Activated T-cell treated with anti-CD3 and anti-CD28 coated beads for 4 hours (primary cell): ENCODE measurements around the gene SIRPA.

Source experiments
- DNase-seq: peaks from one replicate; pipeline ENCODE4 v3.0.0-alpha.2; 2020

The SIRPA gene

DNA sequence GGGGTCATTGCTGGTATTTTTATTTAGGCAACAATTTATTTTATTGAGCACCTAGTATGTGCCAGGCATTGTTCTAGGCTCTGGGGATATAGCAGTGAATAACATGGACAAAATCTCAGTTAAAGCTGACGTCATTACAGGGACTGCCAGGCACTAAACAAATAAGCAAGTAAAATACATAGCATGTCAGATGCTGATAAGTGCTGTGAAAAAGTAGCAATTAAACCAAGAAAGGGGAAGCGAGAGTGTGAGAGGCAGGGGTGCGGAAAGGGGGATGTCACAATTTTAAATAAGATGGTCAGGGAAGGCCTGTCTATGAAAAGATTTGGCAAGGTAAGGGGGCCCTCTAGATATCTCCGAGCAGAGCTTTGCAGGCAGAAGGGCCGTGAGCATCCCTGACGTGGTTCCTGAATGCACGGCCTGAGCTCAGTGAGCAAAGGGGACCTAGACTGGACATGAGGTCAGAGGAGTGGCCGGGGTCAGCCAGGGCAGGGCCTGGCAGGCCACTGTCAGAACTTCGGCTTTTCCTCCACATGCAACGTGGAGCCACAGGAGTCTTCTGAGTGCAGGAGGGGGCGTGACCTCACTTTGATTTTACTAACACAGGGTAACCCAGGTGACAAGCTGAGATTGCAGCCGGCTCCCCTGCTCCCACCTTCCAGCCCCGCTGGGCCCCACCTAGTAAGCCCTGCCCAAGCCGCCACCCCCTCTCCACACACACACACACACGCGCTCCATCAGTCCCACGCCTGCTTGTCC, 24.2 kb upstream of the SIRPA start:
- DNase-seq = no peak

DNA sequence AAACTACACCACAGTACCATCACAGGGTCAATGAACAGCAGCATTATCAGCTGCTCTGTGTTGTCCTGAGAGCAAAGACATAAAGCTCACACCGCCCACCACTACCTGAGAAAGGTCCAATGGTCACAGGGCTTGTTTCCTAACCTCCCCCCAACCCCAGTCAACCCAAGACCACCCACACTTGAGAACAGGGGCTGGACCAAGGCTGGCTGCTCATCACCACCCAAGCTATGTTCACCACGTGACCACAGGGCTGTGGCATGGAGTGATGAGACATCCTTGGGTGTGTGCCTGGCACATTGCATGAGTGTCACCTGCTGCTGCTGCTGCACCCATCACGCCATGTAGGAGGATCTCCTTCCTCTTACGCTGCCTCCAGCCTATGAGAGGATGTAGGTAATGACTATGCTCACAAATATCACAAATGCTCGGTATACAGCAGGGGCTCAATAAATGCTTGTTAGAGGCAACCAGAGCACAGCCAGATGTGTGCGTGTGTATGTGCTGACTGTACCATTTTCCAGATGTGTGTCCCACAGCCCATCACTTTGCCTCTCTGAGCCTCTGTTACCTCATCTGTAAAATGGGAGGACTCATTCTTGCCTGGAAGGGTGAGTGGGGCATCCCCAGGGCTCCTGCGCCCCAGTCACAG, 23.3 kb upstream of the SIRPA start:
- no peak for DNase-seq

DNA sequence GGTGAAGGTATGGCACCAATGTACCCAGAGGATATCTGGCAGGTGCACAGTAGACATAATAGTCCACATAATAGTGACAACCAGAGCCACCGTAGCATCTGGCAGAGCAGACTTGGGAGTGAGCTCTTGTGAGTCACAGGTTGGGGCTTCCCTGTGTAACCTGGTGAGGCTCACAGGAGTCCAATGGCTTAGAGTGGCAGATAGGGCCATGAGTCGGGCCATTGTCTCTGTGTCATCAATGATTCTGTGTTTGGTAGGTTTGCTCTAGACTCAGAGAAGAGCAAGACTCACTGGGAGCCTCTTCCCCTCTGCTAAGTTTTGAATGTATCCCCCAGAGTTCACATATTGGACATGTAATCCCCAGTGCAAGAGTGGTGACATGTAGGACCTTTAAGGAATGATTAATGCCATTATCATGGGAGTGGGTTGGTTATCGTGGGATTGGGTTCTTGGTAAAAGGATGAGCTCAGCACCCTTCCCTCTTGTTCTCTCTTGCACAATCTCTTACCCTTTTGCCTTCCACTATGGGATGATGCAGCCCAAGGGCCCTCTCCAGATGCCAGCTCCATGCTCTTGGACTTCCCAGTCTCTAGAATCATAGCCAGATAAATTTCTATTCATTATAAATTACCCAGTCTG, 22.6 kb upstream of the SIRPA start:
- no peak for DNase-seq

DNA sequence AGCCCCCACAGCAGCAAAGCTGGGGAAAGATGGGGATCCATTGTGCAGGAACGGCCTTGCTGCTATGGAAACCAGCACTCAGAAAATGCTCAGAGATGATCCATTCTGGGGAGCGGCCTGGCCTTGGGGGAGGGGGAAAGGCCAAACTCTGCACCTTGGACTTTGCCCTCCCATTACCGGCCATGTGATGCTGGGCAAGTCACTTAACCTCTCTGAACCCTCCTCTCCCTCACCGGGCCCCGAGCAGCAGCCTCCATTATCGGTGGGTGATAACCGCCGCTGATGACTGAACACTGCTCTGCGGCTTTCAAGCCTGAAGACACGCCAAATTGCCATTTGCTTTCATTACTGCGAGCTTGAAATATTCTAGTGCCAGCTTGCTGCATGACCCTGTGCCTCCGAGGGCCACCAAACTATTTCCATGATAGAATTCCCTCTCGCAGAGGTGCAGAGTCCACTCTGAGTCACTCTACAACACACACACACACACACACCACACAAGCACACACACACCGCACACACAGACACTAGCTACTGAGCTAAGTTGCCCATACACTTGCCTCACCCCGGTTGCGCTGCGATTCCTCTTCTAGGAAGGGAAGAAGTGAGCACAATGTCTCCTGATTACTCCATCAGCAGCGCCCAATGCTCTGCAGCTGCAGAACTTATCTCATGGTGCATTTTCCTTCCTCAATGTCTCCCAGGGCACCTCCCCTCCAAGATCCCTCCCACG, 20.6 kb upstream of the SIRPA start:
- DNase-seq = no peak

DNA sequence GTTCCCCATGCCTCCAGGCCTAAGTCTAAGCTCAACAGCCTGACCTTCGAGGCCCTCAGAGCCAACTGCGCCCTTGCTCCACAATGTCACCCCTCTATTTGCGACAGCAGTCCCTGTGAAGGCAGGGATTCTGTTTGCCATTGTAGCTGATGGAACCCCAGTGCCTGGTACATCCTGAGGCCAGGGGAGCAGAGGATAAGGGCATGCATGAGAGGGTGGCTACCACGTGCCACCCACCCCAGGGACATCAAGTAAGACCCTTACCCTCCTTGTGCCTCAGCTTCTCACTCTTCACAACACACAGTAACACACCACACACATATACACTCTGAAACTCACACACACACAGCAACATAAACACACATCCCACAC, 20.0 kb upstream of the SIRPA start:
- no peak for DNase-seq

DNA sequence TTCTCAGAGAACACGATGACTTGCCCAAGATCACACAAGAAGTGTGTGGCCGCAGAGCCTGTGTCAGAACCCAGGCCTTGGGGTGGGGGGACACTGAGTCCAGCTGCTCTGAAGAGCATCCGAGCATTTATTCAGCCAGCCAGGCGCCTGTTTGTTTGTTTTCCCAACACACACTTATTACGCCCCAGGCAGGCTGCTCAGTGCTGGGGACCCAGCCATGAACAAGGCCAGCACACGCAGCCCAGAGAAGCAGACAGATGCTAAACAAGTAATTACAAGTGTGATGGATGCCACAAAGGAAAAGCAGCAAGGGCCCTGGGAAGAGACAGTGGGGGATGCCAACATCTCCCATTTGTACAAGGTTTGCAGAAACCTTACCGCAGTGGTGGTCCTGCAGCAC, 19.4 kb upstream of the SIRPA start:
- no peak for DNase-seq

DNA sequence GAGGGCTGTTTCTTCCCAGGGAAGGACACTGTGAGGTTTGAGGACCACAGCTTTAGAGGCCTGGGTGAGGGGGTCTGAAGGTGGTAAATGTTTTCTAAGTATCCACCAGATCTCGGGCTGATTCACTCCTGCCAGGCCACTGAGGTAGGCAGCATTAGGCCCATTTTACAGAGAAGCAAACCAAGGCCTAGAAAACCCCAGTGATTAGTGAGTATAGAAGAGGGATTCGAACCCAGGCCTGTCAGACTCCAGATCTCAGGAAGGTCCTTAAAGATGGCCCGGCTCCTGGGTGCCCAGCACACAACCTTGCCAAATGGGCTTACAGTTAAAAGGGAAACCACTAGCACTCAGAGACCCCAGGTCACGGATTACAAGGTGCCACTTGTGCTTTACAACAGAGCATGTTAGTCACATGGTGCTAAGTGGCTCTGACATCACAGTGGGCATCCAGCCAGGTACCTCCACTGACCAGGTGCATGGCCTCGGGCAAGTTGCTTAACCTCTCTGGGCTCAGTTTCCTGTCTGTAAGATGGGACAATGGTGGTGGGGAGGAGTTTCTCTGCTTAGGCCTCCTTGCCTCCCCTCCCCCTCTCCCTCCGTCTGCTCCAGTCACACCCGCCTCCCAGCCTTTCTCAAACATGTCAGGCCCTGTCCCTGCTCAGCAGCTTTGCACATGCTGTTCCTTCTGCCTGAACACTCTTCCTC, 18.8 kb upstream of the SIRPA start:
- DNase-seq = no peak

DNA sequence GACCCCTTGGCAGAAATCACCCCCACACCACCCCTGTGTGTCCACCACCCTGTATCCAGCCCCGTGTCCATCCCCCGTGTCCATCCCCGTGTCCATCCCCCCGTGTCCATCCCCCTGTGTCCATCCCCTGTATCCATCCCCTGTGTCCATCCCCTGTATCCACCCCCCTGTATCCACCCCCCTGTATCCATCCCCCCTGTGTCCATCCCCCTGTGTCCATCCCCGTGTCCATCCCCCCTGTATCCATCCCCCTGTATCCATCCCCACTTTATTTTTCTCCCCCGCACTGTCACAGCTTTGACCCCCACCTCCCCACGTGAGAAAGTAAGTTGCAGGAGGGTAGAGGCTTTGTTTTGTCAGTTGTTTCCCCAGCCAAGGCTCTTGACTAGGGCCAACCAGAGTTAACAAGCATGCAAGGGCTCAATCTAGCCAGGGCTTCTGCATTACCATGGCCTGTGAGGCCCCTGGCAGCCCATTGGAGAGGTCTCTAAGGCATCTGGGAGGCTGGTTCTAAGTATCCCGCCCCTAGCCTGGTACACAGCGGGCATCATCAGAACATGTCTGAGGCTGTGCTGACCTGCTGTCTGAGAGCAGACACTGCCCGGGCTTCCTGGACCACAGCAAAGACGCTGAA, 18.1 kb upstream of the SIRPA start:
- DNase-seq = no peak

DNA sequence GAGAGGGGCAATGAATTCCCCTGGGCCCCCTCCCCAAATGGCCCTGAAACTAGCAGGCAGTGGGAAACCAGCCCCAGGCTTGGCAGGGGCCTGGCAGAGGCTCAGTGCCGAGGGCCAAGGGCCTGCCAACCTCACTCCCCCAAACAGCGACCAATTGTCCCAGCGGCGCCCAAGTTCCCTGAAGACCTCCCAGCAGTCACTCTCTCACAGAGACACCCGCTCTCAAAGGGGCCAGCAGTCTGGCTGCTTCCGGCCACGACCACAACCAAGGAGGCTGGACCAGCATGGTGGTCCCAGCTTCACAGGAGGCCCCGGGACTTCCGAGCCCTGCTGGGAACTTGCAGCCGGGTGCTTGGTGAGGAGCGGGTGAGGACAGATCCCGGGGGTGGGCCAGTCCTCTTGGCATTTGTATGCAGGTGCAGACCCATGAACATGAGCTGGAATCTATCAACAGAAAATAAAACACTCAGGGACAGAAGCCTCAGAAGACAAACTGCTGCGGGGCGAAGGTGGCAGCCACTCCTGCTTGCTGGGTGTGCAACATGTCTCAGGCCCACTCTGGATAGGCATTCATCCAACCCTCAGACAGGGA, 17.5 kb upstream of the SIRPA start:
- DNase-seq = no peak

DNA sequence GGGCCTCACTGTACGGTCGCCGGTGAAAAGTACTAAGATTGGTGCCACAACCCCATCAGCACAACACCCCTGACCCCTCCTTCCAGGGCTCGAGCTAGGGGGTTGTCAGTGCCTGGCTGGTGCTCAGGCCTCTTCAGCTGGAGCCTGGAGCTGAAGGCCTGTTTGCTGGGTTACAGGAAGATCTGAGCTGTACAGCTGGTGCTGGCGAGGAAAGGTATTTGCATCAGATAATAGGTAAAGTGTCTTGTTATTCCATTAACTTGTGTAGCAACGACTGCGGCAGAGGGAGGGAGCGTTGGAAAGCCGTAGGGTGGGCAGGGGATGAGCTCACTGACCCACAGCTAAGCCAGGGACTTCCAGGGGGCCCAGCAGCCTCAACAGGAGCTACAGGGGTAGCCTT, 15.8 kb upstream of the SIRPA start:
- no peak for DNase-seq

DNA sequence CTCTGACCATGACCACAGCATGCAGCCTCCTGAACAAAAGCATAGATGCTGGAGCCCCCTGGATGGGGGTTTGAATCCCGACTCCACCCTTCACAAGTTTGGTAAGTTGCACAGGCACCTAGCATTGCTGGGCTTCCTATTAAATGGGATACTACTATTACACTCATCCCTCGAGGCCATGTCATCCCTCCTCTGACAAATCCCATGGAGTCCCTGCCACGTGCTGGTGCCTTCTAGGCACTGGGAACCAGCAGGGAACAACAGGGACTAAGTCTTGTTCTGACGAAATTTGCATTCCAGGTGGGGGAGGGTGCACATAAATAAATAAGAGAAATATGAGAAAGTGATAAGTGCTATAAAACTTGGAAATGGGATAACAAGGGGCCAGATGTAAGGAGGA, 15.3 kb upstream of the SIRPA start:
- DNase-seq = no peak

DNA sequence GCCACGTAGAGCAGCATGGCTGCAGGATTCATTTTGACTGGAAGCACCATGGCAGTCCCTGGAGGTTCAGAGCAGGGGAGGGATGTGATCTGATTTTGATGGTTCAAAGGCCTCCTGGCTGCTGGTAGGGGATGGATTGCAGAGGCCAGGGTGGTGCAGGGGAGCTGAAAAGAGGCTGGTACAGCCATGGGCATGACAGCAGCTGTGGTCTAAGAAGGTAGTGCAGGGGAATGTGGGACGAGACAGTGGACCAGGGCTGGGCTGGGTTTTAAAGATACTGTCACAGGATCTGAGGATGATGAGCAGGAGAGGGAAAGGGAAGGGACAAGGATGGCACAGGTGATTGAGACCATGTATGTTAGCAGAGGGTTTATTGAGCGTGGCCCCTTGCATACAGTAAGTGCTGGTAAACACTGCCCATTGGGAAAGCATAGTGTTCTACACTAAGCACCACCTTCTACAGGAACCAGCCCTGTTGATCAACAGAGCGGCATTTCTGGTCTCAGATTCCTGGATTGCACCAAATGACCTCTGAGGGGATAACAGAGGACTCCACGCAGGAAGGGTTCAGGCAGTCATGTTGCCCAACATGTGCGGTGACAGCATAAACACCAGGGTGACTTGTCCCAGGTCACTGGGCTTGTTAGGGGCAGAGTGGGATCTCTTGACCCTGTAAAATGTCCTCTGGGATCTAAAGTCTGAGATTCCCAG, 14.5 kb upstream of the SIRPA start:
- DNase-seq = no peak

DNA sequence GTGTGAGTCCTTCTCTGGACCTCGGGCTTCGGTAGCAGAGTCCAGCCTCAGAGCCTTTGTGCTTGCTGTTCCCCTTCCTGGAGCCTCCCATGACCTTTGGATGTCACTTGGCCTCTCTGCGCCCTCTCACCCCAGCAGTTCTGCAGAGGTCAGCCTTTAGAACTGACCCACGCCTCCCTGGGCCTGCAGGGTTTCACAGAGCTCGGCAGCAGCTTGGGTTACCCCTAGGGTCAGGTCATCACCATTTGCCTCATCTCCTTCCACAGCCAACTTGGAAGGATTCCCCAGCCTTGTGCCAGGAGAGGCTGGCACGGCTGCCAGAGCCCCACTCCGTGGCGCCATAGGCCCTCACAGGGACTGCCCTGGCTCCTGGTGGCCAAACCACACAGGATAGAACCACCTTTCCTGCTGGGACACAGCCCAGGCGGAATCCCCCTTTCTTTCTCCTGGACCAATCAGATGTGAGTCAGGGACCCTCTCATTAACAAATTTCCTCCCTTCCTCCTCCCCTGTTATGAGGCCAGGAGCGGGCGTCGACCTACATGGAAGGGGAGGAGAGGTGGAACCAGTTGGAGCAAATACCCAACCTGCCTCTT, 13.9 kb upstream of the SIRPA start:
- DNase-seq = no peak

DNA sequence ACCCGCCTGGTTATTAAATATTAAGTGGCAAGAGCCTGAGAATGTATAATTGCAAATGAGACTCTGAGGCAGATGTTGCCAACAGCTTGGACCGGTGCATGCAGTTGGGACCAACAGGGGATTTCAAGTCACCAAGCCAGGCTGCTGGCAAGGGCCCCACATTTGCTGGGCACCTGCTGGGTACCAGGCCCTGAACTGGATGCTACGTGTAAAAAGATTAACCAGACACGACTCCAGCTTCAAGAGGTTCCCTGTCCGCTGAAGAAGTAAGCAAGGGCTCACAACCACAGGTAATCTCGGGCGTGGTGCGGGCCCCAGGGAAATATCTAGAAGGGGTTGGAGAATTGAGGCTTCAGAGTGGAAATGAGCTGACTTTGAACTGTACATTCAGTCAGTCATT, 13.2 kb upstream of the SIRPA start:
- DNase-seq = no peak

DNA sequence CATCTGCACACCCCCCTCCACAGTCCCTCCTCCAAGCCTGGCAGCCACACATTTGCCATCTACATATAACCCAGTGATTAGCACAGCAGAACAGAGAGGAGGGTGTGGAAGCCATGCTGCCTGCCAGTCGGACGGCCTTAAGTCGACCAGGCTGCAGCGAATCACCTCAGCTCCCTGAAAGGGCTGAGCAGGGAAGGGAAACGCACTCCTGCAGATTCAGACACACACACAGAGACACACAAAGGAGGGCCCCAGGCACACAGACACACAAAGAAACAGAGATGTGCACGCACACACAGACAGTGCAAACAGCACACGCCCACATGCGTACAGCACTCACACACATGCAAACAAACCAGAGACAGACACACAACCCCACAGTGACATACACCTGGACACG, 11.2 kb upstream of the SIRPA start:
- DNase-seq = no peak

DNA sequence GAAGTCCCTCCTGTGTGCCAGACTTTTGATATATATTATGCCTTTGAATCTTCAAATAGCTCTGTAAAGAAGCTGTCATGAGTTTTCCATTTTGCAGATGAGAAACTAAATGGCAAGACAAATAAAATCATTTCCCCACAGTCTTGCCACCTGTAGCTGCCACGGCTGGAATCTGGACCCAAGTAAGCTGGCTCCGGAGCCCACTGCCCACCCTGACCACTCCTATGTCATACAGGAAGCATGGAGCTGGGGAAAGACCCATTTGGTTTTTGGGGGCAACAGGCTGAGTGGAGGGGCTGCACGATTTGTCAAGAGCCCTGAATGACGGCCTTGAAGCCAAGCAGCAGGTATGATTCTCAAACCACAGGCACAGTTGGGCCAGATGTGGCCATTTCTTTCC, 10.0 kb upstream of the SIRPA start:
- DNase-seq = no peak

DNA sequence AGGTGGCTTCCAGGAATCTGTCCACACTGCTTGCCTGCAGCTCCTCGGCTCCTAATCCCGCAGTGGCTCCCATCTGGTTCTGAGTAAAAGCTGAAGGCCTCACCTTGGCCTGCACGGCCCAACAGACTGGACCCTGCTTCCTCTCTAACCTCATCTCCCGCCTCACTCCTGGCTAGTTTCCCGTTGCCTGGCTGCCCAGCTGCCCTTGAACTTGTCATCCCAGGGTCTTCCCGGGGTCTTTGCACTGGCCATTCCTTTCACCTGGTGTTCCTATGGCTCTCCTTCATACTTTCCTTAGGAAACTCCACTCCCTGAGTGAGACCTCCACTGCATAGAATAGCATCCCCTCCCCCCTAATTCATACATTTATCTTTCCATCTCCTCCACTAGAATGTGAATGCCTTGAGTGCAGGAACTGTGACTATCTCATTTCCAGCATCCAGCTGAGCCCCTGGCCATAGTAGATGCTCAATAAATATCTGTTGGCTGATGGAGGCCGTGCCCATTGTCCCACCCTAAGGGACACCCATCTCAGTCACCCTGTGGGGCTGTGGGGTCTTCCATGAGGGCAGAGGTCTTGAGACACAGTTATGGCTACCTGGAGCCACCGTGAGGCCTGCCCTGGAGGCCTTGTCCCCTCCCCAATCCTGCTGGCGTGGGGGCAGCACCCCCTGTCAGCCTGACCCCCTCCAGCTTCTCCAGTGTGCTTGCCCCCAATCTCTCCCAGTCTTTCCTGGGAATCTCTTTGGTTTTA, 9.1 kb upstream of the SIRPA start:
- DNase-seq = no peak

DNA sequence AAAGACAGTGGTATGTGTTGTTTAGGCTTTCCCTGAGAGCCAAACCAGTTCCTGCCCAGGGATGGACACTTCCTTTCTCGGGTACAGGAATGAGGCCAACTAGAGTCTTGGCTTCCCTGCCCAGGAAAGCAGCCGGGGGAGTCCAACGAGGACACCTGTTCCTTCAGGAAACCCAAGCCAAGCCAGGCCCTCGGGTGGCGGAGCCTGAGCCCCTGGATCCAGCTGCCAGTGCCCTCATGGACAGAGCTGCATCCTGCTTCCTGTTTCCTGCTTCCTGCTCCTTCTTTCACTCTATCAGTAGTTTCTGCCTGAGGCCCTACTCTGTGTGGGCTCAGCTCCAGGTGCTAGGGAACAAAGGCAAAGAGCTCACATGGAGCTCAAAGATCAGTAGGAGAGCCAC, 7.9 kb upstream of the SIRPA start:
- DNase-seq = no peak

DNA sequence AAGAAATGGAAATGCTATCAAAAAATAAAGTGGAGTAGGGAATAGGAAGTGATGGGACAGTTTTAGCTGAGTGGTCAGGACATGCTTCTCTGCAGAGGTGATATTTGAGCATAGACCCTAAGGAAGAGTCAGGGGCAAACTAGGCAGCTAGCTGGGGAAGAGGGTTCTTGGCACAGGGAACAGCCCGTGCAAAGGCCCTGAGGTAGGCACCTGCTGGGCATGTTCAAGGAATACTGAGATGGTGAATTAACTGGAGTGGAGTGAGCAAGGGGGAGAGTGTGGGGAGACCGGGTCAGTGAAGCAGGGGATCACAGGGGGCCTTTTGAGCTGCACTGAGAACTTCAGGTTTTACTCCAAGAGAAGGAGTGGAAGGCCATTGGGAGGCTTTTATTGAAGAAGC, 7.5 kb upstream of the SIRPA start:
- no peak for DNase-seq

DNA sequence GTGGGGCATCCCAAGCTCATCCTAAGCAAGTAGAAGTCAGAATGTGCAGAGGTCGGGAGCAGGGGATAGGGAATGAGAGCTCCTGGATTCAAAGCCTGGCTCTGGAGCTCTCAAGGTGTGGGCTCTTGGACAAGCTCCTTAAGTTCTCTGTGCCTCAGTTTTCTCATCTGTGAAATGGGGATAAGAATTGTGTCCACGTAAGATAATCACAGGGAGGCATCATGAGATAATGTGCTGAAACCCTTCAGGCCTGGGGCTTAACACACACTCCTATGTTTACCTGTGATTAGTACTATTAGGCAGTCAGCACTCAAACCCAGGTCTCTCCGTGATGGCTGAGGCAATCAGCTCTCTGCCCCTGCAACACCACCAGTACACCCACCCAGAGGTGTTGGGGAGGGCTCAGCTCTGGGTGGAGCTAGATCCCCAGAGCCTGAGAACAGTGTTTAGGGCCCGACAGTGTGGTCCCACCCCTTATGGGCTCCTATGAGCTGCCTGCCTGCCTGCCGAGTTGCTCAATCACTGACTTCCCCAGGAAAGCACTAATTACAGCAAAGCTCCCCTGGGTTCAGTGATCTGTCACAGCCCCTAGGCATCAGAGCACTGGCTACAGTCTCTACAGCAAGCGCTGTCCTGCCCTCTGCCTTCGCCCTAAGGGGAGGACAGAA, 6.3 kb upstream of the SIRPA start:
- DNase-seq = no peak
